Erythroblast (primary cell): ENCODE measurements around the gene ATG10.

Experiments
- DNase-seq, 2 experiments: peaks; one replicate each; lab custom pipeline; 2025; lab: John Stamatoyannopoulos, UW
- GATA1 ChIP-seq: IDR thresholded peaks from 2 replicates; pipeline ENCODE4 v1.6.1; 2011; ENCODE audit warnings: low read depth, mild to moderate bottlenecking, control low read depth, low read length, moderate library complexity
- POLR2A ChIP-seq: IDR thresholded peaks from 2 replicates; pipeline ENCODE4 v1.6.1; 2011; ENCODE audit warnings: mild to moderate bottlenecking, low read length

ATG10 gene

GRCh38 chr5:82142217-82142841, 170.5 kb downstream of the ATG10 start:
- no peak for TF ChIP-seq POLR2A
- TF ChIP-seq GATA1, result no peak
- DNase-seq, result no peak

GRCh38 chr5:82142928-82143577, 171.2 kb downstream of the ATG10 start:
- DNase-seq, result no peak
- TF ChIP-seq GATA1, result no peak
- no peak for TF ChIP-seq POLR2A

GRCh38 chr5:82147860-82148573, 176.2 kb downstream of the ATG10 start:
- TF ChIP-seq GATA1, result no peak
- TF ChIP-seq POLR2A, result no peak
- DNase-seq, result no peak

GRCh38 chr5:82149434-82149833, 177.6 kb downstream of the ATG10 start:
- no peak for DNase-seq
- TF ChIP-seq GATA1, result no peak
- no peak for TF ChIP-seq POLR2A

- TF ChIP-seq GATA1 (no peak), POLR2A (no peak)
- DNase-seq, result no peak
Measured at GRCh38 chr5:82150559-82150958, 178.7 kb downstream of the ATG10 start.

- DNase-seq, result no peak
- TF ChIP-seq GATA1 (no peak), POLR2A (no peak)
Measured at GRCh38 chr5:82151204-82151603, 179.4 kb downstream of the ATG10 start.

- DNase-seq, result no peak
- no peak for TF ChIP-seq POLR2A
- no peak for TF ChIP-seq GATA1
Measured at GRCh38 chr5:82151662-82152061, 179.8 kb downstream of the ATG10 start.

- no peak for DNase-seq
- TF ChIP-seq POLR2A (no peak), GATA1 (no peak)
Measured at GRCh38 chr5:82152978-82153481, 181.2 kb downstream of the ATG10 start.

GRCh38 chr5:82154776-82155175, 183.0 kb downstream of the ATG10 start:
- TF ChIP-seq GATA1, result no peak
- no peak for TF ChIP-seq POLR2A
- no peak for DNase-seq

- no peak for DNase-seq
Measured at GRCh38 chr5:82155305-82155704, 183.5 kb downstream of the ATG10 start.

GRCh38 chr5:82156874-82157273, 185.1 kb downstream of the ATG10 start:
- no peak for TF ChIP-seq GATA1
- no peak for DNase-seq

More at GRCh38 chr5:82155305-82155704, 183.5 kb downstream of the ATG10 start:
- TF ChIP-seq POLR2A (no peak), GATA1 (no peak)

- no peak for DNase-seq
- TF ChIP-seq POLR2A (no peak), GATA1 (no peak)
Measured at GRCh38 chr5:82158755-82159413, 187.1 kb downstream of the ATG10 start.

GRCh38 chr5:82160948-82161347, 189.1 kb downstream of the ATG10 start:
- no peak for DNase-seq
- TF ChIP-seq GATA1, result no peak
- no peak for TF ChIP-seq POLR2A
